Measurements from ENCODE around the gene SPECC1.
"Not testable (repeated sequence)": the region's sequence is repeated elsewhere in the genome, so short reads cannot be mapped to it uniquely, and the experiment has no call there.

DNA sequence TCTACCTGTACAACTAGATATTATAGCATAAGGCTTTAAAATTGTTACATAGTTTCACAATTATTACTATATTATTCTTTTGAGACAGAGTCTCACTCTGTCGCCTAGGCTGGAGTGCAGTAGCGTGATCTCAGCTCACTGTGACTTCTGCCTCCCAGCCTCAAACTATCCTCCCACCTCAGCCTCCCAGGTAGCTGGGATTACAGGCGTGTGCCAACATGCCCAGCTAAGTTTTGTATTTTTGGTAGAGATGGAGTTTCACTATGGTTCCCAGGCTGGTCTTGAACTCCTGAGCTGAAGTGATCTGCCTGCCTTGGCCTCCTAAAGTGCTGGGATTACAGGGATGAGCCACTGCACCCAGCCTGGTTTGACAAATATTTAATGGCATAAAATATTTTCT, 67.0 kb downstream of the SPECC1 start:
- not testable (repeated sequence) for TF ChIP-seq POLR2A, CTCF (IDR thresholded peaks at IDR 0.05)
